ENCODE measurements around the gene HTR3C.
A peak's percentile ranks its signal among the peaks of the same experiment; 100 is the strongest.
"Not testable (repeated sequence)": the region's sequence is repeated elsewhere in the genome, so short reads cannot be mapped to it uniquely, and the experiment has no call there.

HTR3C gene

DNA sequence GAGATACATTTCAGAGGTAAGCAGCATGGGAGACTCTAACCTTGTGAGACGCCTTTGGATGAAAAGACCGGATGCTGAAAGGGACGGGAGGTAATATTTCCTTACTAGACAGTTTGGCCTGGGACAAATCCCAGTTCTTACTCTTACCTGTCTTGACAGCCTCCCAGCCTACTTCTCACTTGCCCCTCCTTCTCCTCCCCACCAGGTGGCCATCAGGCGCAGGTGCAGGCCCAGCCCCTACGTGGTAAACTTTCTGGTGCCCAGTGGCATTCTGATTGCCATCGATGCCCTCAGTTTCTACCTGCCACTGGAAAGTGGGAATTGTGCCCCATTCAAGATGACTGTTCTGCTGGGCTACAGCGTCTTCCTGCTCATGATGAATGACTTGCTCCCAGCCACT is 15.0 kb upstream of the HTR3C start:
- no peak for DNase-seq

DNA sequence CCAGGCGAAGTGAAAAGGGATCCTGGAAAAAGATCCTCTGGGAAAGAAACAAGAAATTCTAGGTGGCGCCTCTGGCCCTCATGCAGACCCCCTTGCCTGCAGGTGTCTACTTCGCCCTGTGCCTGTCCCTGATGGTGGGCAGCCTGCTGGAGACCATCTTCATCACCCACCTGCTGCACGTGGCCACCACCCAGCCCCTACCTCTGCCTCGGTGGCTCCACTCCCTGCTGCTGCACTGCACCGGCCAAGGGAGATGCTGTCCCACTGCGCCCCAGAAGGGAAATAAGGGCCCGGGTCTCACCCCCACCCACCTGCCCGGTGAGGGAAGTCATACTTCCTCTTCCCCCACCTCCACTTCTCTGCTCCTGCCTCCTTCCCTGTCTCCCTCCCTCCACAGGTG is 14.5 kb upstream of the HTR3C start:
- not testable (repeated sequence) for DNase-seq

DNA sequence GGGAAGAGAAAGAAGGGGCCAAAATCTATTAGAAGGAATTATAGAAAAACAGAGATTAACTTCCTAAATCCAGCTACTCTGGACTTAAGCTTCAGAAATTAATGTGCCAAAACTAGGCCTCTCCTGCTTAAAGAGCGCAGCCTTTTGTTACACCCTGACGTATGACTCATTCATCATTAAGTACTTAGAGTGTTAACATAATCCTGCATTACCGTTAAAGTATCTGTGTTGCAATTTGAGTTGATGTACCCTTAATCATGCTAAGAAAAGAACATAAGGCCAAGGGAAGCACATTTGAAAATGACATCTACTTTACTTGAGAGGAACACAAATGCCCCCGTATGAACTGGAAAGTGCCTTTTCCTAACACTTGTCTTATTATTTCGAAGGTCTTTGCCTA is 13.4 kb upstream of the HTR3C start:
- DNase-seq, result no peak

DNA sequence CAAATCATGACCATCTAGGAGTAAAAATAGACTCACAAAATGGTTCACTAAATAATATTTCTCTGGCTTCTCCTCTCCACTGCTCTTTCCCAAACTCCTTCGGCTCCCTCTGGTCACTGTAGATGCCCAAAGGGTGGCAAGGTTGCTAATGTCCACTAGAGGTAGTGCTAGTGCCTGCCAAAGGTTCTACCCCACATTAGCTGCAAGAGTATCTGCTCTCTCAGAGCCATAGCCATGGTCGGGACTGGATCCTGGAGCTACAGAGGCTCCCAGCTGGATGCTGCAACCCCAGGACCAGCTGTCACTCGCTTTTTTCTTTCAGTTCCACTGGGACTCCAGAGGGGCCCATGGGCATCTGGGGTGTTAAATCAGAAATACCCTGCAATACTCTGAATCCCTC is 12.8 kb upstream of the HTR3C start:
- DNase-seq, result no peak

DNA sequence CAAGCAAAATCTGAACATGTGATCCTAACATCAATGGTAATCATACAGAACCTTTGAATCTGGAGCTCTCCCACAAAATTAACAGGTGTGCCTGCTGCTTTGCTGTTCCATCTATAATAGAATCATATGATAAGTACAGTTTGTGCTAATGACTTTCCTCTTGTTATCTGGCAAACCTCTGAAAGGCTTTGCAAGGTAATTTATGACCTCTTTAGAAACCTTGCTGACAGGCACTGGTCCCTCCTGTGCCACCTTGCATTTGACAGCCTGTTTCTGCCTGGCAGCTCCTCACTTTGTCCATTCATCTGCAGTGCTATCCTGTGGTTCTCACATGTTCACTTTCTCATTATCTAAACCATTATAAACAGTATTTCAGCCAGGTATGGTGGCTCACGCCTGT is 10.2 kb upstream of the HTR3C start:
- DNase-seq, result no peak

DNA sequence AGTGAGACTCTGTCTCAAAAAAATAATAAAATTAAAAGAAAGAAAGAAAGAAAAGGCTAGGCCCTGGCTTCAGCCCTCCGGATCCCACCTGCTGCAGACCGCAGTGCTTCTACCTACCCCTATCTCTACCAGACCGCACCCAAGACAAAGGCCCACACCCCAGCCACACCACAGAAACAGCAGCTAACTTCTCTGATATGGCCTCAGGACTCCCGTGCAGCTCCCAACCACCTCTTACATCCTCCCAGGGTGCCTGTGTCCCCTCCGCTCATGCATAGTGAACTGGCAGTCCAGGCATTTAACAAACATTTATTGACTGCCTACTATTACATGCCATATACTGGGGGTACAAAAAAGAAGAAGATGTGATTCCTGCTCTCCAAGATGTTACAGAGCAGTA is 6.9 kb upstream of the HTR3C start:
- no peak for DNase-seq

DNA sequence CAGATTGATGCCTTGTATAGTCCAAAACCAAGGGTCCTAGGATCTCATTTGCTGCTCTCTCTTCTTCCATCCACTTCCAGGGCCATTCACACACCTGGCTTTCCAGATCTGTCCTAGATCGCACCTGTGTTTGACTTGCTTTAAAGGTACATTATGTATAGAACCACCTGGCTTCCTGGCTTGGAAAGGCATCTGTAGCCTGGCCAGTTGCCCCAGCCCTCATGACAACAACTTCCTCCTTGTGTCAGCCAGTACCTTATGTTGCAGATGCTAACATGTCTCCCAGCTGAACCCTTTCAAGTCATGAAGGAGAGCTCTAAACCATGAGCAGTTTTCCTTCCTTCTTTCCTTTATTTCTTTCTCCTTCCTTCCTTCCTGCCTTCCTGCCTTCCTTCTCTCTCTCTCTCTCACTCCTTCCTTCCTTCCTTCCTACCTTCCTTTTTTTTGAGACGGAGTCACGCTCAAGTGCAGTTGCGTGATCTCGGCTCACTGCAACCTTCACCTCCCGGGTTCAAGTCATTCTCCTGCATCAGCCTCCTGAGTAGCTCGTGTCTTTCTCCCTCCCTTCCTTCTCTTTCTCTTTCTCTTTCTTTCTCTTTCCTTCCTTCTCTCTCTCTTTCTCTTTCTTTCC is 2.5 kb upstream of the HTR3C start:
- peak; percentile 46 for DNase-seq

DNA sequence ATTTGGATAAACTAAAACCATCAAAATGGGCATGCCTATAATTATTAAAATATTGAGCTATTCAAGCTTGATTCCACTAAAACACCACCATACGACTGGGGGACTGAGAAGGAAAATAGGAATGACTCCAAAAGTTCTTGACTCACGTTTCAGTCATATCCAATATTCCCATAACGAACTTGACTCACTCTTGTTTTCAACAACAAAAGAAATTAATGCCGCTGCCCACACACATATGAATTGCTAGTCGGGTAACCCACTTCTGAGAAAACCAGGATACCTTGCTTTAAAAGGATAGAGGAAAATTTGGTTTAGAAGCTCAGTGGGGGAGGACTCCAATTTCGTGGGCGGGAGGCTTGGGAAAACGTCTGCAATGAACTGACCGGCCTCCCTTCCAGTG is 5.2 kb downstream of the HTR3C start:
- no peak for DNase-seq

DNA sequence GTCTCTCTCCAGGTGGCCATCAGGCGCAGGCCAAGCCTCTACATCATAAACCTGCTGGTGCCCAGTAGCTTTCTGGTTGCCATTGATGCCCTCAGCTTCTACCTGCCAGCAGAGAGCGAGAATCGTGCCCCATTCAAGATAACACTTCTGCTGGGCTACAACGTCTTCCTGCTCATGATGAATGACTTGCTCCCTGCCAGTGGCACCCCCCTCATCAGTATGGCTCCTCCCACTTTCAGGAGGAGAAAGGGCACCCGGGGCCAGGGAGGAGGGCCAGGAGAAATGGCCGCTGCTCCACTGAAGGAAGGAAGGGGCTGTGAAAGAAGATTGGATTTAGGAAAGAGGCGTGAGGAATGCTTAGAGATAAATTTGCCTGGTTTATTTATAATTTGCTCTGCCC is 6.6 kb downstream of the HTR3C start:
- DNase-seq, result no peak

DNA sequence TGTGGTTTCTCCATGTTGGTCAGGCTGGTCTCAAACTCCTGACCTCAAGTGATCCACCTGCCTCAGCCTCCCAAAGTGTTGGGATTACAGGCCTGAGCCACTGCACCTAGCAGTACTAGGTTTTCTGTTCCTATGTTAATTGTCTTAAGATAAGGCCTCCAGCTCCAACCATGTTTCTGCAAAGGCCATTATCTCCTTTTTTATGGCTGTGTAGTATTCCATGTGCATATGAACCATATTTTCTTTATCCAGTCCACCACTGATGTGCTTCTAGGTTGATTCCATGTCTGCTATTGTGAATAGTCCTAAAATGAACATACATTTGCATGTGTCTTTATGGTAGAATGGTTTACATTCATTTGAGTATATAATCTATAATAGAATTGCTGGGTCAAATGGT is 9.8 kb downstream of the HTR3C start:
- no peak for DNase-seq

DNA sequence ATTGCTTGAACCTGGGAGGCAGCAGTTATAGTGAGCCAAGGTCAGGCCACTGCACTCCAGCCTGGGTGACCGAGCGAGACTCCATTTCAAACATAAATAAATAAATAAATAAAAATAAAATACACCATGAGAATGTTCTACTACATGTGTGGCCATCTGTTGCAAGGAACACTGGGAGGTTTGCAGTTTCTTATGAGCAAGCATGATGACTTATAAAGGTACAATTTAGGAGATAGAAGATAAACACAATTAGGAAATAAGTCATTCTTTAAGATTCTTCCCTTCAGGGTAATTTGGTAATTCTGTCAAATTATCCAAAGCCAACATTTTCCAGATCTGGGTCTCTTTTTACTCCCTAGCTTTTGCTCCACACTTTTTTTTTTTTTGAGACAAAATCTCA is 13.4 kb downstream of the HTR3C start:
- no peak for DNase-seq

DNA sequence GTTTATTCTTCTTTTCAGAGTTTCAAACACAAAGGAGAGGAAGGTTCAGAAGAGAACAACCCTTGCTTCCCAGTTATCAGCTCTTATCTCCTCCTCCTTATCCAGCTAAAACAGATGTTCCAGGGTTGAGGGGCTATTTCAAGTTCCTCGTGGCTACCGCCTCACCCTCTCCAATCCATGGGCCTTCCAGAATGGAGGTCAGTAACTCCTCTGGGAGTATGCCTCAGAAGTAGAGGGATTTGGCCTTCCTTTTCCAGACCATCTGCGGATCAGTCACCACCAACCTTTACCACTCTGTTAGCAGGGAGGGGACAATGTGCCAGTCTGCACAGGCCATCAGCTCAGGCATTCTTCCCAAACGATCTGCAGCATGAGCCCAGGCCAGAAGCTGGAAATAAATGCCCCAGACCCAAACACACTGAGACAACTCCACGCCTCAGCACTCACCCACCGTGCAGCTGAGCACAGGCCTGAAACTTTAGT is 14.8 kb downstream of the HTR3C start:
- DNase-seq, result no peak

DNA sequence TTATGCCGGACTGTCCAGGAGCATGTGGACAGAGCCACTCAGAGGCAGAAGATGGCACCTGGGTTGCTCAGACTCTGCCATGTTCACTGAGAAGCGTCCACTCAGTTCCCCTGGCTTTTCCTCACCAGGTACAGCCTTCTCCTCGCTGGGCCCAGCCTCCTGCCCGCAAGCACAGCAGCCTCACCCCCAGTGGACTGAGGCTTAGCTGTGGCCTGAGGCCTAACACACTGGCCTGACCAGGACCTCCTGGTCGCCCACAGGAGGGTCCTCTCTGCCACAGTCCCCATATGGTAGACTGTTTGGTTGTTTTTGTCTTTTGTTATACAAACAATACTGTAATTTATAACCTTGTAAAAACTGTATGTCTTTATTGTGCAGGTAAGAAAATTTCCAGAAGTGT is 15.5 kb downstream of the HTR3C start:
- DNase-seq, result no peak

DNA sequence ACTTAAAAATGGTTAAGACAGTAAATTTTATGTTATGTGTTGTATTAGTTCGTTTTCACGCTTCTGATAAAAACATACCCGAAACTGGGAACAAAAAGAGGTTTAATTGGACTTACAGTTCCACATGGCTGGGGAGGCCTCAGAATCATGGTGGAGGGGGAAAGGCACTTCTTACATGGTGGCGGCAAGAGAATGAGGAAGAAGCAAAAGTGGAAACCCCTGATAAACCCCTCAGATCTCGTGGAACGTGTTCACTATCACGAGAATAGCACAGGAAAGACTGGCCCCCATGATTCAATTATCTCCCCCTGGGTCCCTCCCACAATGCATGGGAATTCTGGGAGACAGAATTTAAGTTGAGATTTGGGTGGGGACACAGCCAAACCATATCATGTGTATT is 18.3 kb downstream of the HTR3C start:
- DNase-seq, result not testable (repeated sequence)

DNA sequence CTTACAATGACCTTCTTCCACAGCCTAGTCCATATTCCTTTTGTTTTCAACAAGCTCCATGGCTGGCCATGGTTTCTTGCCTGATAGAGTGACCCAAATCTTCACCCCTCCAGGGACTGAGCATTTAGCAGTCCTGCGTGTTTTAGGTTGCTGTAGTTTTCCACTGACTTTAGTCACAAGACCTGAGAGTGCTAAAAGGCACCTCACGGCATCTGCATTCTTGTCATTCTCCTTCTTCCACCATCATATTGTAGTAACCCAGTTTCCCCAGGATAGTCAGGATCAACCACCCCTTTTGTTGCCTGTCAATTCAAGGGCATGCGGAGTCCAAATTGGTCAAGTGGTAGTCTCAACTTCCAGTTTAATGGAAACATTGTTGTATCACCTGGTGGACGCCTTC is 20.8 kb downstream of the HTR3C start:
- no peak for DNase-seq

DNA sequence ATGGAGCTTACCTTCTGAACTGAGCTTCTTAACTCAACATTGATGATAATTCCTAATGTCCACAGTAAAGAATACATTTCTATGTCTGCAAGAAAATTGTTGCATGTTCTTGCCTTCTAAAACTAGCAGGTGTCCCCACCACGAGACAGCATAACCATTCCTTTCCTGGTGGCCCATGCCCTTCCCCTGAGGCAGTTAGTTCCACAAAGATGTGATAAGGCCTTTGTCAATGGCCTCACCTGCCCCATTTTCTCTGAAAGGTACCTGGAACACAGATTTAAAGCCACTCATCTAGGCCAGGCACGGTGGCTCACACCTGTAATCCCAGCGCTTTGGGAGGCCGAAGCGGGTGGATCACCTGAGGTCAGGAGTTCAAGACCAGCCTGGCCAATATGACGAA is 23.1 kb downstream of the HTR3C start:
- DNase-seq, result no peak

DNA sequence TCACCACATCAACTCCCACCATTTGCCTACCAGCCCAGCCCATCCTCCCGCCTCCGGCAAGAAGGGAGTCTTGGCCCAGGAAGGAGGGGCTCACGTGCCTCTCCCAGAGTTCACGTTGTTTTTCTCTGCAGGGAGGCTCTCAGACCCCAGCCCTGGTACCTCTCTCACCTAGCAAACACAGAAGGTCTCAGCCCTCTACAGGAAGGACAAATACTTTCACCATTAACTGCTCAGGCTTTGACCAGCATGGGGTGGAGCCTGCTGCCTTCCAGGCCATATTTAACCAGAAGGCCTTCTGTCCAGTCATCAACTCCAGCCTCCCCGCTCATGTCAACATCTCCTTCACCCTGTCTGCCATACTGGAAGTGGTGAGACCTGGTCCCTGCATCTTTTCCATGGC is 25.0 kb downstream of the HTR3C start:
- no peak for DNase-seq

DNA sequence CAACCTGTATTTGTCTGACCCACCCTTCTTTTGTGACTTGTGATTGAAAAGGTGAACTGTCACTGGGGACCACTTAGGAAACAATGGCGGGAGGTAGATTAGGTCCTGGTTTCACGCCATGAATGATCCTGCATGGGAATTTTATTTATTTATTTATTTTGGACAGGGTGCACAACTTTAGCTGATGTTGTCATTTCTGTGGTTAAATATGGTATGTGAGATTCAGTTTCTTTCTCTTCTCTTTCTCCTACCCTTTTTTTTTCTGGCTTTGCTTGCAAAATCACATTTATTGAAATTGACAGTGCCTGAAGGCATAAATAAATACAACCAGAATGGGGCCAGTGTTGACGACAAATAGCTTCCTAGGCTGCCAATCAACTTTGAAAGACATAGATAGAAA is 26.0 kb downstream of the HTR3C start:
- no peak for DNase-seq

DNA sequence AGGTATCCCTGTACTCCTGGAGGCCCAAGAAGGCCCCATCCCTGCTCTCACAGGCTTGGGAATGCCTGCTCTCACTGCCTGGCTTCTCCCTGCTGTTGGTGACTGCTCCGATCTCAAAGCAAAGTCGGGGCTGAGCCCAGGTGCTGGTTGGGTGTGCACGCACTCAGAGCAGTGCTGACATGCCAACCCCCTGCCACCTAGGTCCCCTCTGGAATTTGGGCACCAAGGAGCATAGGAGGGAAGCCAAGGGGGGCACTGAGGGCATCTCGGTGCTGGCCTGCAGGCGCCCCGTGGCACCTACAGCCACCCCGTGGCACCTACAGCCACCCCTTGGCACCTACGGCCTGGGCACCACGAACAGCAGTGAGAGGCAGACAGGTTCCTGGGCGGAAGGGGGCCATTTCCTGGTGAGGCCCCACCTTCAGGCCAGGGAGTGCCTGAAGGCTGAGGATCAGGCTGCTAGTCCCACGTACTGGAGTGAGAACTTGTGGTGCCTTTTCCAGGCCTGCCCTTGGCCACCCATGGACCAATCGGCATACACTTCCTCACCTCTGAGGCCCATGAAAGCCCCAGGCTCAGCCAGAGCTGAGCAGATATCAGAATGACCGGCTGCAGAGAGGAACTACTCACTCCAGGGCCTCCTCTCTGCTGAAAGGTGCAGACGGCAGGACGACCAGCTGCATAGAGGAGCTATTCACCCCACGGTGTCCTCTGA is 28.4 kb downstream of the HTR3C start:
- DNase-seq, result no peak

DNA sequence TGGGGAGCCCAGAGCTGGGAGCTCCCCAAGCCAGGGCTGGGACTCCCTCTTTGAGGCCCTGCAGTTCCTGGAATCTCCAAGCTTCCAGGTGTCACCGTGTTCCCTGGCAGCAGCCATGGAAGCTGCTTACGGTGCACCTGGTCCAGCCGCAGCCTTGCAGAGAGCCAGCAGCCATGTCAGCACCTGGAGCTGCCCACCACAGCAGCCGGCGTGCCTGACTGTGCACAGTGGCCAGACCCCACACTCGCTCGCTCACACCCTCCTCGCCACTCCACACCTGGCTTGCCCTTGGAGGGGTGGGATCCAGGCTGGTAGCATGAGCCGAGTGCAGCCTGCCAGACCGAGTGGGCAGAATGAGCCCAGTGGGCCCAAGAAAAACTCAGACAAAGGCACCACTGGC is 29.2 kb downstream of the HTR3C start:
- no peak for DNase-seq

DNA sequence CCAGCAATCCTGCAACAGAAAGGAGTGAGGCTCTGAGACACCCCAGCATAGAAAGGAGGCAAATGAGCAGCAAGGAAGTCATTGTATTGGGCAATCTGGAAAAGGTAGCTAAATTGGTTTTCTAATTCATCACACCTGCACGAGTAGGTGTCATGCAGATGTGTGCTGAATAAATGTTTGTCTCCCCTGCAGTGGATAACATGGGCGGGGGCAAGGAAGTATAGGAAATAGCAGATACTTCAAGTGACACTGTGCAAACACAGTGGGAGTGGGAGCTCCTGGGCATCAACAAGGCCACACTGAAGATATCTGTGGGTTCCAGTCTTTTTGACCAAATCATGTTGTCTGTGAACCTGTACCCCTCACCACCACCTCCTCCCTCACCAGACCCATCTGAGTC is 29.6 kb downstream of the HTR3C start:
- DNase-seq, result no peak

DNA sequence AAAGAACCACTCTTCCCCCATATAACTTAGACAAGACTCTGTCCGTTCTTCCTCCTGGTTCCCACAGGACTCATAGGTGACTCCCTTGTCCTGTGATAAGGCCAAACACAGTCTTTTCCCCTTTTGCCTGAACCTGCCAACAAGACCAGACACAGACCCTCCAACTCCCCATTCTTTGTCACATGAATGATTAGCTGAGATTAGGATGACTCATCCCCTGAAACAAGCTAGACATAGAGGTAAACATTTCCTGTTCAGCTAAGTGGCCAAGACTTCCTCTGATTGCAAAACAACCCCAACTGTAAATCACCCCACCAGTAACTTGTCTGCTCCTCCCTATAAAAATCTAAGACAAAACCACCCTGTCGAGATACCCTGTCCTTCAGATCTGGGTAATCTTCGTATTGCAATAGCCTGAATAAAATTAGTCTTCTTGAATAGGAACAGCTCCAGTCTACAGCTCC is 32.6 kb downstream of the HTR3C start:
- no peak for DNase-seq

DNA sequence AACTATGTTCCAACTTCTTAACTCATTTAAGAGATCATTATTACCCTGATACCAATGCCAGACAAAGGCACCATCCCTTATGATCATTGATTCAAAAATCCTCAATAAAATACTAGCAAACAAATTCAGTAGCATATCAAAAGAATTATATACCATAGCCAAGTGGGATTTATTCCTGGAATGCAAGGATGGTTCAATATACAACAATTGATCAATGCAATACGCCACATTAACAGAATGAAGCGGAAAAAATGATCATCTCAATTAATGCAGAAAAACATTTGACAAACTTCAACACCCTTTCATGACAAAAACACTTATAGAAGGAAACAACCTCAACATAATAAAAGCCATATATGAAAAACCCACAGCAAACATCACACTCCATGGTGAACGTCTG is 39.4 kb downstream of the HTR3C start:
- DNase-seq, result no peak

DNA sequence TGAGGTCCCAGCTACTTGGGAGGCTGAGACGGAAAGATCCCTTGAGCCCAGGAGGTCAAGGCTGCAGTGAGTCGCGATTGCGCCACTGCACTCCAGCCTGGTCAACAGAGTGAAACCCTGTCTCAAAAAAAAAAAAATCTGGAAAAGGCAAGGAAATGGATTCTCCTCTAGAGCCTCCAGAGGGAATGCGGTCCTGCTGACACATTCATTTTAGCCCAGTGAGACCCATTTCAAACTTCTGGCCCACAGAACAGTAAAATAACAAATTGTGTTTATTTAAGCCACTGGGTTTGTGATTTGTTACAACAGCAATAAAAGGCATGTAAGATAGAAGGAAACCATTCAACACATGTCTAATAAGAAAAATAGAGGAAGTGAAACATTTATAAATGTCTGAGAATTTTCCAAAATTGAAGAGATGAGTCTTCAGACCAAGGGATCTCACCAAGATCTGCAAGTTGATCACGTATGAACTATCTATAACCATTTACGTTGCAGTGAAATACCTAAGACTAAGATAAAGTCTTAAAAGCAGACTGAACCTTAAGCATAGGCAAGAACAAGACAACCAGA is 44.0 kb downstream of the HTR3C start, which contains the start of gene HTR3E:
Gene HTR3E (plus strand): TSS at position 254 of the 573 bp plus-strand sequence. CDS start 466 bp downstream, outside the sequence.
- no peak for DNase-seq
